Measurements from ENCODE around the gene NLK.

Gene NLK

GRCh38 chr17:28038802-28039201 is 3.7 kb upstream of the NLK start:
- in situ Hi-C loops (cut with MboI; ENCODE audit: low pct_unique_long_range_greater_than_20kb, low sequenced_read_pairs, unreplicated experiment): no loop called here

GRCh38 chr17:28039251-28039650 is 3.2 kb upstream of the NLK start:
- in situ Hi-C loops (cut with MboI; ENCODE audit: low pct_unique_long_range_greater_than_20kb, low sequenced_read_pairs, unreplicated experiment): no loop called here
- TF ChIP-seq, protein P1, sequence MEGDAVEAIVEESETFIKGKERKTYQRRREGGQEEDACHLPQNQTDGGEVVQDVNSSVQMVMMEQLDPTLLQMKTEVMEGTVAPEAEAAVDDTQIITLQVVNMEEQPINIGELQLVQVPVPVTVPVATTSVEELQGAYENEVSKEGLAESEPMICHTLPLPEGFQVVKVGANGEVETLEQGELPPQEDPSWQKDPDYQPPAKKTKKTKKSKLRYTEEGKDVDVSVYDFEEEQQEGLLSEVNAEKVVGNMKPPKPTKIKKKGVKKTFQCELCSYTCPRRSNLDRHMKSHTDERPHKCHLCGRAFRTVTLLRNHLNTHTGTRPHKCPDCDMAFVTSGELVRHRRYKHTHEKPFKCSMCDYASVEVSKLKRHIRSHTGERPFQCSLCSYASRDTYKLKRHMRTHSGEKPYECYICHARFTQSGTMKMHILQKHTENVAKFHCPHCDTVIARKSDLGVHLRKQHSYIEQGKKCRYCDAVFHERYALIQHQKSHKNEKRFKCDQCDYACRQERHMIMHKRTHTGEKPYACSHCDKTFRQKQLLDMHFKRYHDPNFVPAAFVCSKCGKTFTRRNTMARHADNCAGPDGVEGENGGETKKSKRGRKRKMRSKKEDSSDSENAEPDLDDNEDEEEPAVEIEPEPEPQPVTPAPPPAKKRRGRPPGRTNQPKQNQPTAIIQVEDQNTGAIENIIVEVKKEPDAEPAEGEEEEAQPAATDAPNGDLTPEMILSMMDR (IDR thresholded peaks at IDR 0.05; ENCODE audit: extremely low read depth, insufficient read depth, missing control alignments): no peak
- no peak for DNase-seq (ENCODE audit: low spot score)

More at GRCh38 chr17:28038802-28039201, 3.7 kb upstream of the NLK start:
- DNase-seq (ENCODE audit: low spot score): no peak
- TF ChIP-seq, protein P1 (IDR thresholded peaks at IDR 0.05; ENCODE audit: extremely low read depth, insufficient read depth, missing control alignments): no peak

- in situ Hi-C loops (cut with MboI; ENCODE audit: low pct_unique_long_range_greater_than_20kb, low sequenced_read_pairs, unreplicated experiment): no loop called here
- no peak for DNase-seq (ENCODE audit: low spot score)
- TF ChIP-seq, protein P1 (IDR thresholded peaks at IDR 0.05; ENCODE audit: extremely low read depth, insufficient read depth, missing control alignments): no peak
These were observed 2.1 kb upstream of the NLK start for GRCh38 chr17:28040406-28040805.

DNA sequence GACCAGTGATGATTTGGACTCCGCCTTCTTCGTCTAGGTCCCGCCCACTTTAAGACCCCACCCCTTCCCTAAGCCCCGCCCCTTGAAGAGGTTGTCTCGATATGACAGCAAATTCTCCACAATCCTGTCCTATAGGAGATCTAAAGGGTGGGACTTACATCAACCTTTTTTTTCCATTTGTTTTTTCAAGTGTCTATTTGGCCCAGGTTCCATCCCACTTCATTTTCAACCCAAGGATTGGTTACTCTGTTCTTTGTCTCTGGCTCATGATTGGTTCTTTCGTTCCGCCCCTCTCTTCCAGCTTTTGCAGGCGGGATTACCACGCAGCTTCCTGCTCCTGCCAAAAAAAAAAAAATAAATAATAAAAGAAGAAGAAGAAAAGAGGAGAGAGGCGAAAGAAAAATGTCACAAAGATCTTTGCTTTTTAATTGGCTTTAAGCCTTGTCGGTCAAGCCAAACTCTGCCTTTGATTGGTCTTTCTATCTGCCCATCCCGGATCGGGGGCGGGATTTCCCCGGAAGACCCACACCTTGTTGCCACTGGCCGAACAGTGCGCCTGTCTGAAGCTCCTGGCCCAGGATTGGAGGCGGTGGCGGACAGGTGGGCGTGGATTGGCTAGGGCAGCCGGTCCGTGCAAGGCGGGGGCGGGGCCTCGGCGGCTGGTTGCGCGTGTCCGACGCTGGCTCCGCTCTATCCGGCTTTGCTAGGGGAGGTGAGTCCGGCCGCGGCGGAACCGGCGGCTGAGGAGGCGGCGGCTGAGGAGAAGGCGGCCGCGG is 1.2 kb upstream of the NLK start:
- in situ Hi-C loops (cut with MboI; ENCODE audit: low pct_unique_long_range_greater_than_20kb, low sequenced_read_pairs, unreplicated experiment): no loop called here
- peak; percentile 98 for DNase-seq (ENCODE audit: low spot score)
- TF ChIP-seq, protein P1 (IDR thresholded peaks at IDR 0.05; ENCODE audit: extremely low read depth, insufficient read depth, missing control alignments): no peak

GRCh38 chr17:28041844-28042656 is 427 bp upstream of the NLK start:
- DNase-seq (ENCODE audit: low spot score): no peak
- TF ChIP-seq, protein P1 (IDR thresholded peaks at IDR 0.05; ENCODE audit: extremely low read depth, insufficient read depth, missing control alignments): no peak
- in situ Hi-C loops (cut with MboI; ENCODE audit: low pct_unique_long_range_greater_than_20kb, low sequenced_read_pairs, unreplicated experiment): no loop called here

- TF ChIP-seq, protein P1 (IDR thresholded peaks at IDR 0.05; ENCODE audit: extremely low read depth, insufficient read depth, missing control alignments): no peak
- in situ Hi-C loops (cut with MboI; ENCODE audit: low pct_unique_long_range_greater_than_20kb, low sequenced_read_pairs, unreplicated experiment): no loop called here
- DNase-seq (ENCODE audit: low spot score): no peak
These were observed 329 bp downstream of the NLK start for GRCh38 chr17:28042721-28043291.
